ENCODE data around the gene GSTO2.

The GSTO2 gene

DNA sequence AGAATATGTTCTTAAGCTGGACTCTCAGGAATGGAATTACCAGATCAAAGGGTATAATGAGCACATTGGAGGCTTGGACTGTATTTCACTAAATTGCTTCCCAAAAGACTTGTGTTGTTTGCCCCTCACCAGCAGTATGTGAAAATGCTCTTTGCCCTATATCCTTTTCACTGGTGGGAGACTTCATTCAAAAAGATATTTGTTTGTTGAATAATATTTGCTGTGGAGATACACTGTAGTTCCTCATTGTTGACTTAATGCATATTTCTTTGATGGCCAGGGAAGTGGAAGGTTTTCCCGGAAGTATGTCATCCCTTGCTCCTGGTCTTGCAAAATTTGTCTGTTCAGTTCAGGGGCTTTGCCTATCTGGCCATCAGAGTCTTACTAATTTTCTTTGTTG lies 19.4 kb downstream of the GSTO2 start:
- DNase-seq, result no peak

DNA sequence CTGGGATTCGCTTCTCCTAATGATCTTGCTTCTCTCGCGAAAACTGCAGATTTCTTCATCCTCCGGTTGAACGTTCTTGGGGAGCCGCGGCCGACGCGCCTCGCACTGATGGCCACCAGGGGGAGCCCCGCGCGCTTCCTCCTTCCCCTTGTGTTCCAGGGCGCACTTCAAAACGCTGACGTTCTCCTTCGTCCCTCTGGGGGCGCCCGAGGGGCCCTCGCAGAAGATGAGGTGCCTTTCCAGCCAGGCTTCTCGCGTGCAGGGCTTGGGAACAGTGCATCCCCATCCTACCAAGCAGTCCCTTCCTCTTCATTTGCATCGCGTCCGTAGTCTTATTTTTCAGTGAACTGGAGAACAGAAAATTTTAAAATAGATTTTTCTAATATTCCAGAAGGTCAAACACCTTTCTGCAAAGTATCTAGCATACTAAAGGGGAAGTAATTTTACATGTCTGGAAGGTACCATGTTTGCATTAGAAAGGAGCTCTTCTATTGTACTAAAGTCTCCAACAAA lies 22.5 kb downstream of the GSTO2 start:
- peak; percentile 95 for DNase-seq

DNA sequence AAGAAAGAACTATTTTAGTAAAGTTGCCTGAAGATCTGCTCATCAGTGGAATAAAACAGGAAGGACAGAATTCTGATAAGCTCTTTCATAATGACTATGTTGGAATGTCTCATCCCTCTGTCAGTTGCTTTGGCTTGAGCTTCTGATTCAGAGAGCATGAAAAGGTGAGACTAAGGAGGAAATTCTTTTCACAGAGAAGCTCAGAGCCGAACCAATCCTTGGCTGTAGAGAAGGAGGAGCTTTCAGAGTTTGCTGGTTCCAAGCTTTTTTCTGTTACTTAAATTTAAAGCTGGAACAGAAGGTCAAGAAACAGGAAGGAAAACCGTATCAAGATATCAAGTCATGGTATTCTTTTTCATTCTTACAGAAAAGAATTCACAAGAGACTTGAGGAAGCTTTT lies 24.0 kb downstream of the GSTO2 start:
- DNase-seq, result no peak

- no peak for DNase-seq
Measured at GRCh38 chr10:104293781-104294321, 24.9 kb downstream of the GSTO2 start.

- no peak for DNase-seq
Measured at GRCh38 chr10:104296687-104297436, 27.9 kb downstream of the GSTO2 start.

GRCh38 chr10:104297697-104298660 lies 29.0 kb downstream of the GSTO2 start:
- DNase-seq, result peak; percentile 74

DNA sequence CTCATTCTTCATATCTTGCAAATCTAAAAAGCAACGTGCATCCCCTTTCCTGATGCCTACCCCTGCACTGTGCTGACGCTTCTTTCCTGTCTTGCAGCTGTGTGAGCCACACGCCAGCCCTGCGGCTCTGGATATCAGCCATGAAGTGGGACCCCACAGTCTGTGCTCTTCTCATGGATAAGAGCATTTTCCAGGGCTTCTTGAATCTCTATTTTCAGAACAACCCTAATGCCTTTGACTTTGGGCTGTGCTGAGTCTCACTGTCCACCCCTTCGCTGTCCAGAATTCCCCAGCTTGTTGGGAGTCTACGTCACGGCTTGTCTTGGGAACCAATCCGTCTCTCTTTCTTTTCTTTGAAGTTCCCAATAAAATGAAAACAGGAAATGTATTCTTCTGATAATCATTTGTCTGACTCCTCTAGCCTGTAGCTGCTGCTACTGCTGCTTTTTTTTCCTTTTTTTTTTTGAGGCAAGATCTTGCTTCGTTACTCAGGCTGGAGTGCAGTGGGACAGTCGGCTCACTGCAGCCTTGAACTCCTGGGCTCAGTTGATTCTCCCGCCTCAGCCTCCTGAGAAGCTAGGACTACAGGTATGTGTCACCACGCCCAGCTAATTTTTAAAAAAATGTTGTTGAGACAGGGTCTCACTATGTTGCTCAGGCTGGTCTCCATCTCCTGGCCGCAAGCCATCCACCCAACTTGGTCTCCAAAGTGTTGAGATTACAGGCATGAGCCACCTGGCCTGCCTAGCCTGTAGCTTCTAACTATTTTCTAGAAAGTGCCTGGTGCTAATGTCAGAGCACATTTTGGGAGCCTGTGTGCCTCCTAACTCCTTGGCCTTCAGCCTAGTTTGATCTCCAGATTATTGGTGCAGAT lies 30.3 kb downstream of the GSTO2 start:
- DNase-seq, result no peak

DNA sequence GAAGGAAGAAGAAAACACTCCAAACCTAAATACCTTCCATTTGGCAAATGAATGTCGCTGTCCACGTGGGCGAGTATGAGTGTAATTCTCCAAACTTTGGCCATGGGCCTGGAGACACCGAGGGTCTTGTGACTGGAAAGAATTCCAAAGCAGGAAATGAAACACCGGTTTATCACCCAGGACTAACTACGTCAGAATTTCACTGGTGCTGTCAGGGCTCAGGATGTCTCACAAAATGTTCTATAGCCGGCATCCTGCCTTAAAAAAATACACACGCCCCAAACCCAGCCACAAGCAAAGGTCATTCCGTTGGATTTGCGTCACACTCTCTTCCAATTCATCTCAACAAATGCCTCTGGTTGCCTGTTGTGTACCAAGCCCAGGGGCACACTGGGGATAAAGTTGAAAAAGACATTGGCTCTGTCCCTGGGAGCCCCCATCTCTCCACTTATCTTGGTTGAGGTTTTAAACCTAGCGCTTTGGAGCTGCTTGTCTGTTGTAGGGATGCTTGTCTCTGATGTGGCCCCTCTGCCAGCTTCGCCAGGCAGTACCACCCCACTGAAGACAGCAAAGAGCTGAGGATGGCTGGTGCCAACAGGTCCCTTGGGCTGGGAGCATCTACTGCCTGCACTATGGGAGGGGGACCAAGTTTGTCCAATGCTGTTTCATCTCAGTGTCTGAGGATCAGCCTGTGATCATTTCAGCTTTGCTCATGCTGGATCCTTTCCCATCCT lies 31.2 kb downstream of the GSTO2 start:
- no peak for DNase-seq

- DNase-seq, result no peak
Measured at GRCh38 chr10:104300736-104301292, 31.8 kb downstream of the GSTO2 start.

DNA sequence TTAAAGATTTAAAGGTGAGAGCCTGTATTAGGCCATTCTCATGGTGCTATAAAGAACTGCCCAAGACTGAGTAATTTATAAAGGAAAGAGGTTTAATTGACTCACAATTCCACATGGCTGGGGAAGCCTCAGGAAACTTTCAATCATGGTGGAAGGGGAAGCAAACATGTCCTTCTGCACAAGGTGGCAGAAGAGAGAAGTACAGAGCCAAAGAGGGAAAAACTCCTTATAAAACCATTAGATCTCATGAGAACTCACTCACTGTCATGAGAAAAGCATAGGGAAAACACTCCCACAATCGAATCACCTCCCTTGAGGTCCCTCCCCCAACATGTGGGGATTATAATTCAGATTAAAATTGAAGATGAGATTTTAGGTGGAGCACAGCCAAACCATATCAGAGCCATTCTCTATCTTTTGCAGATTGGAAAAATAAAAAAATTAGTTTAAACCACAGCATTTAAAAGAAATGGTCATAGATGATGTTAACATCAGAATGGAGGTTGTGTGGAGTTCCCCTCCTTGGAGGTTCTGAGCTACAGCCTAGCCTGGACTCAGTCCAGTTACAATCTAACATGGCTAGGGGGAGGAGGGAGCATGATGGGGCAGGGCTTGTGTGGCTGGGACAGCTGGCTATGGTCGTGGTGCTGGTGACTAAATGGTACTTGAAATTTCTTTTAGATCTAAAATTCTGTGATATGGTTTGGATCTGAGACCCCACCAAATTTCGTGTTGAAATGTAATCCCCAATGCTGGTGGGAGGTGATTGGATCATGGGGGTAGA lies 33.1 kb downstream of the GSTO2 start:
- no peak for DNase-seq

- no peak for DNase-seq
Measured at GRCh38 chr10:104303594-104304355, 34.8 kb downstream of the GSTO2 start.

DNA sequence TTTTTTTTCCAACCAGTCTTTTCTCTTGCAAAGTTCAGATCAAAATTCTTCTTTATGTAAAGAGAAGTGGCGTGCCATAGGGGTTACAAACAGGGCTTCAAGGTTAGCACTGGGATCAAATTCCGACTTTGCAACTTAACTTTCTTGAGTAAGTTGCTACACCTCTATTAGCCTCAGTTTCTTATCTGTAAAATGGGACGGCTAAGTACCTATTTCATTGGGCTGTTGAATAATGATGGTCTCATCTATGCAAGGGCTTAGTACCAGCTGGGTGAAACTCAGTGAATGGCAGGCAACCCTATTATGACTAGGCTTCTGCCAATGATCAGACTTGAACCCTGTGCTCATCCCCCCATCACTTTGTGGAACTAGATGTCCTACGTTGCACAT lies 35.4 kb downstream of the GSTO2 start:
- DNase-seq, result no peak

DNA sequence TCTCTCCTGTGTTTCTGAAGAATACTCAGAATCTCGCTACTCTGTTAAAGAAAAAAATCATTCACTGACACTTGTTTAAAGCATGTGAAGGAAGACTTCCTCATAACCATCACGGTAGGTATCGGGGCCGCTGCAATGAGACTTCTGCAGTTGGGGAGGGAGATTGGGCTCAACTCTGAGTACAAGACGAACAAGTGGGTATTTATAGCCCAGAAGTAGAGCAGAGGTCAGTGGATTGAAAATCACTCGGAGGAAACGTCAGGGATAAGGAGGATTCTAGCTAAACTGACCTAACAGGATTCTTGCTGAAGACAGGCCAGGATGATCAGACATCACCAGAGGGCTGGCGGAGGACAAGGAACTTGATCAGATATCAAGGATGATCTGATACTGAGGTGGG lies 35.9 kb downstream of the GSTO2 start:
- no peak for DNase-seq

DNA sequence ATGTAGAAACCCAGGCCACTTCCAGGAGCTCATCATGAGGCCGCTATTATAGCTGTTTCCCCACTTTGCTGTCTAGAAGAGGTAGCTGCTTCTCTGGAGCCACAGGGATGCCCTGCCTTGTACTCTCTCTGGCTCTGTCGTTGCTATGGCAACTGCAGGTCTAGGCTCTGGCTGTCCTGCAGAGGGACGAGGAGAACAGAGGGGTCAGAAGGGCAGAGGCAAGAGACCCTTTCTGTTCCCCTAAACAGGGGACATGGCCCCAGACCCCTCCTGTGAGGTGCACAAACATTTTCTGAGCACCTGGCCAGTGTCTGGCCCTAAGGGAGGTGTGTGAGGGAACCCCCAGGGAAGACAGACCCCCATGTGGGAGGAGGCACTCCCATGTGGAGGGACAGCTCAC lies 37.9 kb downstream of the GSTO2 start:
- no peak for DNase-seq

DNA sequence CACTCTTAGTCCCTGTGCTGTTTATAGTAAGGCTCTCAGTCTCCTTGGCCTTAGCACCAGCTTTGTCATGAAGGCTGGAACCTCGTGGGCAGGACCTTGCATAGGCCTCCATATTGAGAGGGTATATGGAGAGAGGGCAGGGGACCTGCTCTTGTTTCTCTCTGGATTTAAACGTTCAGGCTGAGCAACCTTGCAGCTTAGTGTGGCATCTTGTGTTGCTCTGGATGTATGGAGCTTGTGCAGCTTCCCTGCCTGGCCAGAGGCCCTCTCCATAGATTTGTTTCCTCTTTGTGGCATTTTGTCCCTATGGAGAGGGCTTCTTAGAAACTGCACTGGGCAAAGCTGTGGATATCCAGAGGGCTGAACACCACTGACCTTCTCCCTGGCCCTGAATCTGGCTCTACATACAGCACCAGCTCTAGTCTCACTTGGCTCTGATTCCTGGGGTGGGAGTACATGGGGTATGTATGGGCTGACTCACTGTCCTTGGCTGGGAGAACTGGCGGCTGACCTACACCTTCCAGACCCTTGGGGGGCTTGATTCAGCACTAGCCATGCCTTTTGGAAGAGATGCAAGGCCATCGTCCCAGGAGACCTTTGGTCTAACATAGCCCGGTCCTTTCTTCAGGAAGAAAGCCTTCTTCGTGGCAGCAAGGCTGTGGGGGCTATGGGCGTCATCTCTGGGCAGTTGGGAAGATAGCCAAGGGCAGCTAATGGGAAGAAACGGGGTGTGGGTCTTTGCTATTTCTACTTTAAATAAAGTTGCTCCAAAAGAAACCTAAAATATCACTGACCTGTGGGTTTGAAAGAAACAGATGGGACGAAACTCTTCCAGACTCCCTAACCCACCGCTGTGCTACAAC lies 38.8 kb downstream of the GSTO2 start:
- DNase-seq, result no peak

DNA sequence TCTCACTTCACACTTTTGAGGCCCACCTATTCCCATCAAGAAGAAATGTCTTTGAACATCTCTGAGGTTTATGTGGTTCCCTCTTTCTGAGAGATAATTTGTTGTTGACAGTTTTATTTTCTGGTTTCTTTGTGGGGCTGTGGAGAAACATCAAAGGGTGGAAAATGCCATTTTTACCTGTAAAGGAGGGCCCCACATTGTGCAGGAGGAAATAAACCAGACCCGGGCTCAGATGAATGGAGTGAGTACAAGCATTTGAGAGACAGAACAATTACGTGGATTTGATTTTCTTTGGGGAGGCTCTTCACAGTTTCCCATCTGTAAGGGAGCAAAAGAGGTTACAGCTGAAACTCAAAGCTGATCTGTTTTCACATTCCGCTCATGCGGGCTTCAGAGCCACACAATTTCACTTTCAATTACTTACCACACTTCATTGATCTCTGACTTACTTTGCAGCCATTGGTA lies 39.5 kb downstream of the GSTO2 start:
- no peak for DNase-seq

- DNase-seq, result no peak
Measured at GRCh38 chr10:104309980-104310978, 41.3 kb downstream of the GSTO2 start.

Measured in activated effector memory CD4-positive, alpha-beta T cell treated with anti-CD3 and anti-CD28 coated beads, Interleukin-2, amount 50 U/mL, for 16 hours (primary cell).